ENCODE measurements around the gene SLX4IP.
A peak's percentile ranks its signal among the peaks of the same experiment; 100 is the strongest.

The SLX4IP gene

DNA sequence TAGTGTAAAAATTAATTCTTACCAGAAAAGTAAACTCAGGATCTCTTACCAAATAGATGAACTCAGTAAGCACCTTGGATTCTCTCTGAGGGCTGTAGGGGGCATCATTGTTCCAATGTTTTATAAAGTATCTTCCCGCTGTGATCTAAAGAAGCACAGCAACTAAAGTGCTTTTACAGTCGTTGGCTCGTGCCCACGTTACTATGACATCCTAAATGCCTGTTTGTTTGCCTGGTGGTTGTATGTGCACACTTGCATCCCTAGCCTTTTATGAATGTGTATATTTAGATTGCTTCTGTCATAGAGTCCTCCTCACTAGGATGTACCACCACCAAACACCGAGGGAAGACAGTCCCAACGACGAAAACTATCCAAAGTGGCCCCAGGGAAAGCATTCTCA lies 34.5 kb downstream of the SLX4IP start:
- no peak overlapping the region for H3K4me3 ChIP-seq (ENCODE audit: low read length)
- peak overlapping the region; percentile 18; the same call in 1 of the 2 replicates for H3K4me2 ChIP-seq (ENCODE audit: low read length)
- H3K36me3 ChIP-seq (replicated peaks; ENCODE audit: low read depth, low read length) = no peaks in the 10 kb centered on the region
- H3K27me3 ChIP-seq (ENCODE audit: low read depth, low read length) = no peaks in the 10 kb centered on the region
- no peak overlapping the region for H3K27ac ChIP-seq (ENCODE audit: low read length)
- H3K79me2 ChIP-seq (ENCODE audit: low read length) = no peaks in the 10 kb centered on the region
- peaks cover 3% of the 10 kb centered on the region for H3K4me1 ChIP-seq (ENCODE audit: low read length)
- TF ChIP-seq EZH2phosphoT487 (IDR thresholded peaks at IDR 0.05; ENCODE audit: low read depth) = no peak
- TF ChIP-seq, protein P1, sequence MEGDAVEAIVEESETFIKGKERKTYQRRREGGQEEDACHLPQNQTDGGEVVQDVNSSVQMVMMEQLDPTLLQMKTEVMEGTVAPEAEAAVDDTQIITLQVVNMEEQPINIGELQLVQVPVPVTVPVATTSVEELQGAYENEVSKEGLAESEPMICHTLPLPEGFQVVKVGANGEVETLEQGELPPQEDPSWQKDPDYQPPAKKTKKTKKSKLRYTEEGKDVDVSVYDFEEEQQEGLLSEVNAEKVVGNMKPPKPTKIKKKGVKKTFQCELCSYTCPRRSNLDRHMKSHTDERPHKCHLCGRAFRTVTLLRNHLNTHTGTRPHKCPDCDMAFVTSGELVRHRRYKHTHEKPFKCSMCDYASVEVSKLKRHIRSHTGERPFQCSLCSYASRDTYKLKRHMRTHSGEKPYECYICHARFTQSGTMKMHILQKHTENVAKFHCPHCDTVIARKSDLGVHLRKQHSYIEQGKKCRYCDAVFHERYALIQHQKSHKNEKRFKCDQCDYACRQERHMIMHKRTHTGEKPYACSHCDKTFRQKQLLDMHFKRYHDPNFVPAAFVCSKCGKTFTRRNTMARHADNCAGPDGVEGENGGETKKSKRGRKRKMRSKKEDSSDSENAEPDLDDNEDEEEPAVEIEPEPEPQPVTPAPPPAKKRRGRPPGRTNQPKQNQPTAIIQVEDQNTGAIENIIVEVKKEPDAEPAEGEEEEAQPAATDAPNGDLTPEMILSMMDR (IDR thresholded peaks at IDR 0.05; ENCODE audit: low read depth, low read length) = peak; percentile 77
- H2AFZ ChIP-seq (ENCODE audit: low read depth, low read length) = no peak overlapping the region
- H4K20me1 ChIP-seq (ENCODE audit: insufficient read depth, low read length) = no peaks in the 10 kb centered on the region
- no peak overlapping the region for H3K9ac ChIP-seq (ENCODE audit: low read length)
- H3K9me3 ChIP-seq (ENCODE audit: insufficient read depth, low read length) = no peaks in the 10 kb centered on the region

DNA sequence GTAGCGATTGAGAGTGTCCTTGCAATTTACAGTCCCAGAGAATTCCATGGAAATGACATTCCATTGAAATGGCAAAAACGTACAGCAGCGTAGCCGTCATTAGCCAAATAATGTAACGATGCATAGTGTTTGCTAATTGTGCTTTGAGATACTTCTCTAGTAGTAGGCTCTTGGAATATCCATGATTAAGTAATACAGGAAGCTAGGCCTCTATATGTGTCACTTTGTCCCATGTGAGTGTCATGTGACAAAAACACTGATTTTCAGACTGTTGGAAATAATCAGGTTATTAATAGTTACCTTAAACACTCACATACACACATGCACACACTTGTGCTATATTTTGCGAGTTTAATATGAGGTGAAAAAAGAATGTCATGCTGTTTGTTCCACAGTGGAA lies 35.2 kb downstream of the SLX4IP start:
- H2AFZ ChIP-seq (ENCODE audit: low read depth, low read length) = no peak overlapping the region
- no peak overlapping the region for H3K4me2 ChIP-seq (ENCODE audit: low read length)
- H3K9ac ChIP-seq (ENCODE audit: low read length) = no peak overlapping the region
- no peaks in the 10 kb centered on the region for H3K79me2 ChIP-seq (ENCODE audit: low read length)
- no peaks in the 10 kb centered on the region for H4K20me1 ChIP-seq (ENCODE audit: insufficient read depth, low read length)
- no peak overlapping the region for H3K4me3 ChIP-seq (ENCODE audit: low read length)
- H3K27ac ChIP-seq (ENCODE audit: low read length) = no peak overlapping the region
- H3K36me3 ChIP-seq (replicated peaks; ENCODE audit: low read depth, low read length) = no peaks in the 10 kb centered on the region
- H3K9me3 ChIP-seq (ENCODE audit: insufficient read depth, low read length) = no peaks in the 10 kb centered on the region
- no peak for TF ChIP-seq EZH2phosphoT487 (IDR thresholded peaks at IDR 0.05; ENCODE audit: low read depth)
- TF ChIP-seq, protein P1 (IDR thresholded peaks at IDR 0.05; ENCODE audit: low read depth, low read length) = no peak
- H3K4me1 ChIP-seq (ENCODE audit: low read length) = peaks cover 8% of the 10 kb centered on the region
- H3K27me3 ChIP-seq (ENCODE audit: low read depth, low read length) = no peaks in the 10 kb centered on the region

DNA sequence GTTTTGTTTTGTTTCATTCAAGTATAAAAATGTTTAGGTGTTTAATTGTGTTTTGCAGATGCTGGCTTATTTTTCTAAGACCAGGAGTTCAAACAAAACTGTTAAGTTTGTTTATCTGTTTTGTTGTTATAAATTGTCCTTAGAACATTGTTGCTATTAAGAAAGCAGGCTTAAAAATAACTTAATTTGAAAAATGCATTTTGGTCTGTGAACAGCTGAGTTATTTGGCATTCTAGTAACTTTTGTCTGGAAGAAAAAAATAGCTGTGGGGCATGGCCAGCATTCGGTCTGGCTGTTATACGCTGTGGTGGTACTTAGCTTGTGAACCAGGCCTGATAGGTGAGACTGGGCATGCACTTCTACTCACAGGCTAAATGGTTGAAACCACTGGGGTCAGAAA lies 37.8 kb downstream of the SLX4IP start:
- Histone ChIP-seq H3K4me2 (ENCODE audit: low read length) (no peak overlapping the region), H3K9me3 (ENCODE audit: insufficient read depth, low read length) (no peaks in the 10 kb centered on the region), H4K20me1 (ENCODE audit: insufficient read depth, low read length) (no peaks in the 10 kb centered on the region), H2AFZ (ENCODE audit: low read depth, low read length) (no peak overlapping the region), H3K4me3 (ENCODE audit: low read length) (no peak overlapping the region), H3K4me1 (ENCODE audit: low read length) (peaks cover 33% of the 10 kb centered on the region), H3K79me2 (ENCODE audit: low read length) (peaks cover 9% of the 10 kb centered on the region; the same call in 1 of the 2 replicates), H3K27ac (ENCODE audit: low read length) (no peak overlapping the region), H3K27me3 (ENCODE audit: low read depth, low read length) (no peaks in the 10 kb centered on the region), H3K9ac (ENCODE audit: low read length) (no peak overlapping the region), H3K36me3 (replicated peaks; ENCODE audit: low read depth, low read length) (no peaks in the 10 kb centered on the region)
- TF ChIP-seq, protein P1 (IDR thresholded peaks at IDR 0.05; ENCODE audit: low read depth, low read length) = no peak
- no peak for TF ChIP-seq EZH2phosphoT487 (IDR thresholded peaks at IDR 0.05; ENCODE audit: low read depth)

DNA sequence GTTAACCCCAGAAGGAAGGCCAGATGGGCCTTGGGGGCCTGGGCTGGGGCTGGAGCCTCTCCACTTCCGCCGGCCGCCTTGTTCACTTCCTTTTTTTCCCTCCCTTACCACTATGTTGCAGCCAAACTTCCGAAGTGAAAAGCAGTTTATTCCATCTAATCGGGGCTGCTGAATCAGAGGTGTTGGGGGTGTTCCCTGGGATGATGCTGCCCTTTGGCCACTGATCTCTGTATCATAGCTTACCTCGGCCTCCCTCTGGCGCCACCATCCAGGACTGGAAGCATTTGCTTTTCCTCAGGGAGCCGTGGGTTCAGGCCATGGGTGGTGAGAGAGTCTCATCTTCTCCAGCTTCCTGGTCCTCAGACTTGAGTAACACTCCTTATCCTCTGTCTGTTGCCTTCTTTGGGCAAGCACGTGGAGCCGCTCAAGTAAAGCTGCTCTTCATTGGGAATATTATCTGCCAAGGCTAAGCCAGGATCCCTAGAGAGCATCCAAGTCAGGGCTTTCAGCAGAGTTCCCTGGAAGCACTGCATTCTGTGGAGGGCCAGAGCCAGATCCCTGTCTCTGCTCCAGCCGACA lies 39.6 kb downstream of the SLX4IP start:
- TF ChIP-seq EZH2phosphoT487 (IDR thresholded peaks at IDR 0.05; ENCODE audit: low read depth) = no peak
- TF ChIP-seq, protein P1 (IDR thresholded peaks at IDR 0.05; ENCODE audit: low read depth, low read length) = no peak

More for the DNA sequence above, 39.6 kb downstream of the SLX4IP start:
- Histone ChIP-seq H3K9me3 (ENCODE audit: insufficient read depth, low read length) (no peaks in the 10 kb centered on the region), H3K27ac (ENCODE audit: low read length) (no peak overlapping the region), H2AFZ (ENCODE audit: low read depth, low read length) (no peak overlapping the region), H3K4me3 (ENCODE audit: low read length) (no peak overlapping the region), H3K4me1 (ENCODE audit: low read length) (peaks cover 43% of the 10 kb centered on the region), H3K4me2 (ENCODE audit: low read length) (no peak overlapping the region), H3K27me3 (ENCODE audit: low read depth, low read length) (no peaks in the 10 kb centered on the region), H3K36me3 (replicated peaks; ENCODE audit: low read depth, low read length) (no peaks in the 10 kb centered on the region), H3K9ac (ENCODE audit: low read length) (no peak overlapping the region), H4K20me1 (ENCODE audit: insufficient read depth, low read length) (0 out of 2 replicates have a peak, but pooled peaks cover 2% of the 10 kb centered on the region), H3K79me2 (ENCODE audit: low read length) (peaks cover 9% of the 10 kb centered on the region; the same call in 1 of the 2 replicates)
